ENCODE data around the gene DLL3. TPM values are rescaled to one million over a fixed set of nuclear protein-coding genes. Genes with fewer than 3 reads are reported as not detected.

The DLL3 gene
- total RNA-seq, 2 experiments from 2014 or later: 4.4 TPM

Other genes with a start within 250 kb of the DLL3 start
- not detected in 2 replicates for gene IFNL2, start 230.6 kb upstream of the DLL3 start, total RNA-seq (2014; rRNA removed; shearing (Covaris generic))
- gene IFNL2, start 230.6 kb upstream of the DLL3 start, total RNA-seq (2022): not detected in 2 replicates
- gene IFNL1, start 202.5 kb upstream of the DLL3 start, total RNA-seq (2014; rRNA removed; shearing (Covaris generic)): not detected in 2 replicates
- not detected in 2 replicates for gene IFNL1, start 202.5 kb upstream of the DLL3 start, total RNA-seq (2022)
- gene LRFN1, start 178.1 kb upstream of the DLL3 start, total RNA-seq (2014; rRNA removed; shearing (Covaris generic)): 1.2 and 2.0 TPM in 2 replicates
- gene LRFN1, start 178.1 kb upstream of the DLL3 start, total RNA-seq (2022): 2.8 and 3.6 TPM in 2 replicates
- 135 and 183 TPM in 2 replicates for gene GMFG, start 162.9 kb upstream of the DLL3 start, total RNA-seq (2014; rRNA removed; shearing (Covaris generic))
- 230 and 314 TPM in 2 replicates for gene GMFG, start 162.9 kb upstream of the DLL3 start, total RNA-seq (2022)
- gene SAMD4B, start 156.5 kb upstream of the DLL3 start, total RNA-seq (2014; rRNA removed; shearing (Covaris generic)): 46.2 and 59.4 TPM in 2 replicates
- 60.0 and 68.8 TPM in 2 replicates for gene SAMD4B, start 156.5 kb upstream of the DLL3 start, total RNA-seq (2022)
- gene PAF1, start 107.8 kb upstream of the DLL3 start, total RNA-seq (2014; rRNA removed; shearing (Covaris generic)): 33.1 and 35.4 TPM in 2 replicates
- gene PAF1, start 107.8 kb upstream of the DLL3 start, total RNA-seq (2022): 45.9 and 46.8 TPM in 2 replicates
- 15.7 and 28.3 TPM in 2 replicates for gene MED29, start 107.6 kb upstream of the DLL3 start, total RNA-seq (2014; rRNA removed; shearing (Covaris generic))
- 31.2 and 31.3 TPM in 2 replicates for gene MED29, start 107.6 kb upstream of the DLL3 start, total RNA-seq (2022)
- gene ZFP36, start 92.1 kb upstream of the DLL3 start, total RNA-seq (2014; rRNA removed; shearing (Covaris generic)): 19.4 and 21.8 TPM in 2 replicates
- 55.9 and 57.2 TPM in 2 replicates for gene ZFP36, start 92.1 kb upstream of the DLL3 start, total RNA-seq (2022)
- gene PLEKHG2, start 86.3 kb upstream of the DLL3 start, total RNA-seq (2014; rRNA removed; shearing (Covaris generic)): 28.3 and 30.4 TPM in 2 replicates
- 65.9 and 68.2 TPM in 2 replicates for gene PLEKHG2, start 86.3 kb upstream of the DLL3 start, total RNA-seq (2022)
- gene RPS16, start 63.0 kb upstream of the DLL3 start, total RNA-seq (2014; rRNA removed; shearing (Covaris generic)): 538 and 634 TPM in 2 replicates
- 3,661 and 4,044 TPM in 2 replicates for gene RPS16, start 63.0 kb upstream of the DLL3 start, total RNA-seq (2022)
- 70.1 and 74.6 TPM in 2 replicates for gene SUPT5H, start 53.4 kb upstream of the DLL3 start, total RNA-seq (2014; rRNA removed; shearing (Covaris generic))
- gene SUPT5H, start 53.4 kb upstream of the DLL3 start, total RNA-seq (2022): 168 and 175 TPM in 2 replicates
- 98.1 and 116 TPM in 2 replicates for gene TIMM50, start 18.1 kb upstream of the DLL3 start, total RNA-seq (2014; rRNA removed; shearing (Covaris generic))
- gene TIMM50, start 18.1 kb upstream of the DLL3 start, total RNA-seq (2022): 91.1 and 93.2 TPM in 2 replicates
- gene SELENOV, start 16.2 kb downstream of the DLL3 start, total RNA-seq (2014; rRNA removed; shearing (Covaris generic)): not detected in 2 replicates
- not detected in 2 replicates for gene SELENOV, start 16.2 kb downstream of the DLL3 start, total RNA-seq (2022)
- 11.7 and 13.9 TPM in 2 replicates for gene EID2B, start 33.9 kb downstream of the DLL3 start, total RNA-seq (2014; rRNA removed; shearing (Covaris generic))
- gene EID2B, start 33.9 kb downstream of the DLL3 start, total RNA-seq (2022): 8.7 and 8.8 TPM in 2 replicates
- 19.1 and 22.9 TPM in 2 replicates for gene EID2, start 41.2 kb downstream of the DLL3 start, total RNA-seq (2014; rRNA removed; shearing (Covaris generic))
- gene EID2, start 41.2 kb downstream of the DLL3 start, total RNA-seq (2022): 17.3 and 20.7 TPM in 2 replicates
- gene LGALS13, start 103.6 kb downstream of the DLL3 start, total RNA-seq (2014; rRNA removed; shearing (Covaris generic)): not detected in 2 replicates
- not detected in 2 replicates for gene LGALS13, start 103.6 kb downstream of the DLL3 start, total RNA-seq (2022)
- gene LGALS16, start 157.0 kb downstream of the DLL3 start, total RNA-seq (2014; rRNA removed; shearing (Covaris generic)): not detected in 2 replicates
- not detected in 2 replicates for gene LGALS16, start 157.0 kb downstream of the DLL3 start, total RNA-seq (2022)
- not detected in 2 replicates for gene LGALS14, start 205.5 kb downstream of the DLL3 start, total RNA-seq (2014; rRNA removed; shearing (Covaris generic))
- gene LGALS14, start 205.5 kb downstream of the DLL3 start, total RNA-seq (2022): not detected in 2 replicates
- gene CLC, start 239.1 kb downstream of the DLL3 start, total RNA-seq (2014; rRNA removed; shearing (Covaris generic)): not detected in 2 replicates
- gene CLC, start 239.1 kb downstream of the DLL3 start, total RNA-seq (2022): not detected in 2 replicates